HepG2 (cell line): ENCODE results near the gene HSP90AA1. TPM values are rescaled to one million over a fixed set of nuclear protein-coding genes. Genes with fewer than 3 reads are reported as not detected.

Experiments used
- ATAC-seq: fragments of 200-7000 bp; cut with Tn5 transposase; 3 replicates; pipeline ENCODE4 v1.9.1; 2020; ENCODE audit warnings: mild to moderate bottlenecking, moderate library complexity
- BruUV-seq: library from RNA; stranded (reverse); fragments of 400-500 nt; replicated peaks from 2 replicates; lab custom pipeline; 2021; lab: Mats Ljungman, UMichigan
- CTCF ChIA-PET: fragments of 300-600 bp; formaldehyde crosslinking; extraction: SDS; loops from one replicate; lab custom pipeline; 2021; ENCODE audit warnings: low total read pairs, inconsistent platforms, low intra/inter-chr PET ratio; lab: Yijun Ruan, JAX
- POLR2A ChIA-PET: fragments of 350-600 bp; sonication (Branson Sonifier 250); formaldehyde crosslinking; loops from one replicate; lab custom pipeline; 2020; ENCODE audit warnings: antibody characterized with exemption, inconsistent platforms; lab: Yijun Ruan, JAX
- DNase-seq: peaks from one replicate; pipeline ENCODE4 v3.0.0-alpha.2; 2015; ENCODE audit warnings: low spot score
- FAIRE-seq: peaks from 3 replicates; lab custom pipeline; 2011; peaks lifted over from hg19 to GRCh38; lab: Jason Lieb, UNC
- H2AFZ ChIP-seq: one replicate; pipeline ENCODE4 v1.6.1; 2011; ENCODE audit warnings: low read length, inconsistent platforms
- H3K27ac ChIP-seq: fragments of 300-600 bp; 3 replicates; pipeline ENCODE4 v1.8.0; 2011; ENCODE audit warnings: mixed run types, mild to moderate bottlenecking, mixed read lengths, low read length, inconsistent platforms; ENCODE audit not compliant: insufficient read depth; ENCODE audit errors: extremely low read length
- H3K27me3 ChIP-seq, 2 experiments: fragments of 200-600 bp in 1 of 2; 2 replicates in 1 of 2; 3 replicates in 1 of 2; pipeline versions ENCODE4 v1.6.0 to v1.8.0; 2011; ENCODE audit warnings: low read length in 2 of 2, mild to moderate bottlenecking in 2 of 2, moderate library complexity in 2 of 2, inconsistent platforms in 1 of 2; ENCODE audit not compliant: insufficient read depth in 2 of 2, control insufficient read depth in 1 of 2
- H3K36me3 ChIP-seq, 2 experiments: fragments of 200-600 bp in 1 of 2; replicated peaks in 1 of 2; 2 replicates in 1 of 2; 3 replicates in 1 of 2; pipeline versions ENCODE4 v1.5.1 to v1.8.0; 2011; ENCODE audit warnings: low read length in 2 of 2, inconsistent platforms in 1 of 2; ENCODE audit not compliant: insufficient read depth in 2 of 2, control insufficient read depth in 1 of 2
- H3K4me1 ChIP-seq: 2 replicates; pipeline ENCODE4 v1.5.1; 2012; ENCODE audit warnings: low read length, inconsistent platforms; ENCODE audit not compliant: insufficient read depth
- H3K4me2 ChIP-seq: 2 replicates; pipeline ENCODE4 v1.6.0; 2011; ENCODE audit warnings: low read depth, low read length, inconsistent platforms
- H3K4me3 ChIP-seq, 3 experiments: fragments of 200-600 bp in 1 of 3; sonication (generic), shearing (Covaris generic) in 1 of 3; replicated peaks in 1 of 3; 2 replicates each; pipeline ENCODE4 v1.5.1; 2011 to 2016; ENCODE audit warnings: low read length in 3 of 3, inconsistent platforms in 2 of 3, low read depth in 2 of 3, mild to moderate bottlenecking in 2 of 3, control low read depth in 1 of 3, mixed read lengths in 1 of 3; ENCODE audit not compliant: insufficient read depth in 1 of 3
- H3K79me2 ChIP-seq: one replicate; pipeline ENCODE4 v1.6.1; 2011; ENCODE audit warnings: low read length, inconsistent platforms; ENCODE audit not compliant: insufficient read depth
- H3K9ac ChIP-seq: 2 replicates; pipeline ENCODE4 v1.6.0; 2011; ENCODE audit warnings: mild to moderate bottlenecking, low read depth, low read length, inconsistent platforms; ENCODE audit not compliant: insufficient read depth
- H3K9me3 ChIP-seq: 2 replicates; pipeline ENCODE4 v1.5.1; 2012; ENCODE audit warnings: mild to moderate bottlenecking, low read length
- H4K20me1 ChIP-seq: 2 replicates; pipeline ENCODE4 v1.6.0; 2011; ENCODE audit warnings: inconsistent platforms, mild to moderate bottlenecking, low read length, moderate library complexity; ENCODE audit not compliant: insufficient read depth
- ATF2 ChIP-seq: sonication (generic); formaldehyde crosslinking; IDR thresholded peaks from 2 replicates; pipeline ENCODE4 v1.4.0; 2020; ENCODE audit warnings: missing genetic modification reagents
- ATF6 ChIP-seq: sonication (generic); formaldehyde crosslinking; conservative IDR thresholded peaks from 2 replicates; pipeline ENCODE4 v1.4.0; 2020; ENCODE audit warnings: missing genetic modification reagents
- CBX2 ChIP-seq, 2 experiments: fragments of 200-600 bp in 1 of 2; sonication (generic); formaldehyde crosslinking in 1 of 2; IDR thresholded peaks; 2 replicates each; pipeline versions ENCODE4 v1.7.0 to v1.8.1; 2018 to 2022; ENCODE audit warnings: low read depth in 2 of 2, low read length in 1 of 2, mild to moderate bottlenecking in 1 of 2, missing genetic modification reagents in 1 of 2
- MED8 ChIP-seq: sonication (generic); formaldehyde crosslinking; IDR thresholded peaks from 2 replicates; pipeline ENCODE4 v1.8.1; 2023; ENCODE audit warnings: mild to moderate bottlenecking, missing genetic modification reagents; ENCODE audit not compliant: insufficient replicate concordance
- YEATS4 ChIP-seq: sonication (generic); formaldehyde crosslinking; IDR thresholded peaks from 2 replicates; pipeline ENCODE4 v1.4.0; 2020; ENCODE audit warnings: missing genetic modification reagents, borderline replicate concordance
- ZBTB33 ChIP-seq: sonication (generic); formaldehyde crosslinking; IDR thresholded peaks from 2 replicates; pipeline ENCODE4 v1.4.0; 2020; ENCODE audit warnings: missing genetic modification reagents
- WGBS: methylation state at CpG from one replicate; pipeline ENCODE4 v1.1.6; 2017; ENCODE audit warnings: low lambda C conversion rate; 5-methylcytosine and 5-hydroxymethylcytosine counted together
- in situ Hi-C: cut with HindIII; loops from 2 replicates; pipeline ENCODE4 v1.10.0; 2017; ENCODE audit warnings: low pct_unique_long_range_greater_than_20kb; ENCODE audit not compliant: extremely low pct_ligation_motif_present
- intact Hi-C: fragments of 100-400 bp; cut with micrococcal nuclease; formaldehyde crosslinking; loops from one replicate; pipeline ENCODE4 v1.10.0; 2022; ENCODE audit not compliant: unreplicated experiment
- polyA plus RNA-seq, 8 experiments: library from polyadenylated mRNA; depleted of rRNA in 3 of 8; stranded (reverse) in 7 of 8; unstranded in 1 of 8; fragments of >200 nt; fragmentation: Illumina TruSeq in 4 of 8; extraction: Trizol in 4 of 8; gene quantifications; 2 replicates each; pipeline versions ENCODE4 v1.2.1 to v1.2.3, GENCODE V29; 2011 to 2016; ENCODE audit warnings: low read depth in 4 of 8, missing spikeins in 1 of 8, mixed read lengths in 1 of 8; ENCODE audit not compliant: insufficient read depth in 1 of 8
- total RNA-seq, 5 experiments: library from RNA; depleted of rRNA; stranded (reverse); fragments of >200 nt; fragmentation: Illumina TruSeq; extraction: Trizol; gene quantifications; 2 replicates each; pipeline ENCODE4 v1.2.3, GENCODE V29; 2016; ENCODE audit warnings: low read depth in 1 of 5

HSP90AA1 gene
- total and polyA plus RNA-seq, 2 of the 13 experiments (the other 11 are each of a cell fraction or from before 2014, with no cell fraction given), result 262 to 636 TPM

- BruUV-seq, result no TSS peak
- no peaks in the 10 kb centered on the region for H4K20me1 ChIP-seq
- H3K4me2 ChIP-seq, result no peak overlapping the region
- POLR2A ChIA-PET, result no interaction called here
- CTCF ChIA-PET, result no interaction called here
- H3K27ac ChIP-seq, result no peak overlapping the region
- no peak overlapping the region for H3K4me3 ChIP-seq
- H3K9me3 ChIP-seq, result no peaks in the 10 kb centered on the region
- in situ Hi-C loops (no loop called here), intact Hi-C loops (no loop called here)
- no peak overlapping the region for H3K9ac ChIP-seq
- H3K79me2 ChIP-seq, result no peaks in the 10 kb centered on the region
- no peak overlapping the region for H2AFZ ChIP-seq
- no peaks in the 10 kb centered on the region; a peak in 2 of 5 replicates for H3K27me3 ChIP-seq
- WGBS, result 56% methylated on average over 4 of the region's 4 CpGs
- DNase-seq (no peak), FAIRE-seq (no peak), ATAC-seq (peak; percentile 60)
- TF ChIP-seq CBX2 (IDR thresholded peaks at IDR 0.05; ENCODE audit: low read depth, low read length) (no peak), CBX2 (CRISPR knock-in tag; IDR thresholded peaks at IDR 0.05; ENCODE audit: low read depth) (no peak), ATF6 (CRISPR knock-in tag) (no peak), YEATS4 (CRISPR knock-in tag) (no peak), ATF2 (CRISPR knock-in tag) (no peak), MED8 (CRISPR knock-in tag) (no peak), ZBTB33 (CRISPR knock-in tag) (0 out of 2 replicates have a peak, but pooled peaks have one; percentile 20)
- 0 out of 2 replicates have a peak, but pooled peaks cover 6% of the 10 kb centered on the region for H3K4me1 ChIP-seq
- H3K36me3 ChIP-seq, result no peaks in the 10 kb centered on the region
These were observed 18.5 kb upstream of the HSP90AA1 start for GRCh38 chr14:102105369-102105768.
